SK-N-MC (cell line): ENCODE data around the gene GNG5.
A peak's percentile ranks its signal among the peaks of the same experiment; 100 is the strongest.

Source experiments
- DNase-seq: peaks from one replicate; pipeline ENCODE4 v3.0.0-alpha.2; 2011; ENCODE audit warnings: low read depth, low spot score
- H3K27ac ChIP-seq: fragments of 200-600 bp; sonication (generic); 2 replicates; pipeline ENCODE4 v1.5.1; 2016; ENCODE audit warnings: mixed run types
- H3K36me3 ChIP-seq: fragments of 200-600 bp; sonication (generic); 2 replicates; pipeline ENCODE4 v1.6.1; 2017; ENCODE audit warnings: antibody characterized with exemption, low read length, mixed read lengths; ENCODE audit not compliant: insufficient read depth
- H3K4me3 ChIP-seq: fragments of 200-600 bp; sonication (generic); 2 replicates; pipeline ENCODE4 v1.5.1; 2016
- H3K9ac ChIP-seq: fragments of 200-600 bp; sonication (generic); 2 replicates; pipeline ENCODE4 v1.8.0; 2017; ENCODE audit warnings: mixed run types, mixed read lengths; ENCODE audit not compliant: insufficient read length
- H3K9me3 ChIP-seq: fragments of 200-600 bp; sonication (generic); 2 replicates; pipeline ENCODE4 v1.6.1; 2017; ENCODE audit warnings: low read depth, mild to moderate bottlenecking, antibody characterized with exemption, low read length, moderate library complexity, mixed read lengths
- EZH2 ChIP-seq: fragments of 200-600 bp; sonication (generic); IDR thresholded peaks from one replicate; pipeline ENCODE4 v1.6.1; 2017; ENCODE audit warnings: antibody characterized with exemption
- FOXP2 ChIP-seq: optimal IDR thresholded peaks from 2 replicates; pipeline ENCODE3; 2011; ENCODE audit warnings: mild to moderate bottlenecking, moderate library complexity; ENCODE audit not compliant: insufficient read depth; ENCODE audit errors: extremely low read length, control extremely low read depth
- POLR2AphosphoS5 ChIP-seq: IDR thresholded peaks from 2 replicates; pipeline ENCODE4 v1.6.1; 2012; ENCODE audit warnings: mild to moderate bottlenecking, low read depth, low read length, borderline replicate concordance

GNG5 gene

GRCh38 chr1:84497631-84498275 lies 8.6 kb downstream of the GNG5 start:
- no peak for DNase-seq
- TF ChIP-seq POLR2AphosphoS5 (no peak), FOXP2 (no peak), EZH2 (no peak)
- Histone ChIP-seq H3K4me3 (no peak overlapping the region), H3K36me3 (peaks cover 92% of the 10 kb centered on the region), H3K27ac (no peak overlapping the region), H3K9me3 (no peaks in the 10 kb centered on the region), H3K9ac (no peak overlapping the region)

GRCh38 chr1:84496498-84496897 lies 9.9 kb downstream of the GNG5 start:
- no peak overlapping the region for H3K27ac ChIP-seq
- TF ChIP-seq EZH2 (no peak), POLR2AphosphoS5 (0 out of 2 replicates have a peak, but pooled peaks have one; percentile 2), FOXP2 (no peak)
- H3K4me3 ChIP-seq = no peak overlapping the region
- DNase-seq = no peak
- H3K9ac ChIP-seq = no peak overlapping the region
- peaks cover 99% of the 10 kb centered on the region for H3K36me3 ChIP-seq
- no peaks in the 10 kb centered on the region for H3K9me3 ChIP-seq

GRCh38 chr1:84493747-84494146 lies 12.6 kb downstream of the GNG5 start:
- Histone ChIP-seq H3K9ac (no peak overlapping the region), H3K27ac (no peak overlapping the region), H3K4me3 (no peak overlapping the region), H3K36me3 (peaks cover 100% of the 10 kb centered on the region), H3K9me3 (no peaks in the 10 kb centered on the region)
- TF ChIP-seq POLR2AphosphoS5 (no peak), FOXP2 (no peak), EZH2 (no peak)
- no peak for DNase-seq

- H3K27ac ChIP-seq = no peak overlapping the region
- peaks cover 90% of the 10 kb centered on the region for H3K36me3 ChIP-seq
- no peak overlapping the region for H3K9ac ChIP-seq
- no peaks in the 10 kb centered on the region for H3K9me3 ChIP-seq
- TF ChIP-seq EZH2 = no peak
- TF ChIP-seq FOXP2 = no peak
- TF ChIP-seq POLR2AphosphoS5 = no peak
- H3K4me3 ChIP-seq = no peak overlapping the region
- no peak for DNase-seq
Measured at GRCh38 chr1:84492726-84493125, 13.7 kb downstream of the GNG5 start.

GRCh38 chr1:84489766-84490165 lies 16.6 kb downstream of the GNG5 start:
- Histone ChIP-seq H3K9ac (no peak overlapping the region), H3K27ac (no peak overlapping the region), H3K36me3 (peaks cover 79% of the 10 kb centered on the region), H3K9me3 (no peaks in the 10 kb centered on the region), H3K4me3 (no peak overlapping the region)
- TF ChIP-seq FOXP2 (no peak), EZH2 (no peak), POLR2AphosphoS5 (no peak)
- no peak for DNase-seq

GRCh38 chr1:84488107-84488506 lies 18.3 kb downstream of the GNG5 start:
- TF ChIP-seq FOXP2 = no peak
- no peak for TF ChIP-seq POLR2AphosphoS5
- no peak for TF ChIP-seq EZH2
- no peak overlapping the region for H3K4me3 ChIP-seq
- no peak overlapping the region for H3K9ac ChIP-seq
- no peak for DNase-seq
- H3K27ac ChIP-seq = no peak overlapping the region
- no peaks in the 10 kb centered on the region for H3K9me3 ChIP-seq
- H3K36me3 ChIP-seq = peaks cover 79% of the 10 kb centered on the region

- Histone ChIP-seq H3K27ac (no peak overlapping the region), H3K9me3 (0 out of 2 replicates have a peak, but pooled peaks cover 5% of the 10 kb centered on the region), H3K36me3 (peaks cover 52% of the 10 kb centered on the region), H3K9ac (no peak overlapping the region), H3K4me3 (peak overlapping the region; percentile 26; the same call in 1 of the 2 replicates)
- DNase-seq = no peak
- no peak for TF ChIP-seq FOXP2
- TF ChIP-seq POLR2AphosphoS5 = no peak
- TF ChIP-seq EZH2 = no peak
Measured at GRCh38 chr1:84481317-84481716, 25.1 kb downstream of the GNG5 start.

GRCh38 chr1:84480650-84481049 lies 25.7 kb downstream of the GNG5 start:
- no peak overlapping the region for H3K27ac ChIP-seq
- 0 out of 2 replicates have a peak, but pooled peaks cover 5% of the 10 kb centered on the region for H3K9me3 ChIP-seq
- no peak for TF ChIP-seq EZH2
- no peak for TF ChIP-seq FOXP2
- no peak for TF ChIP-seq POLR2AphosphoS5
- peaks cover 47% of the 10 kb centered on the region for H3K36me3 ChIP-seq
- no peak for DNase-seq
- peak overlapping the region; percentile 89 for H3K4me3 ChIP-seq
- peak overlapping the region; percentile 89 for H3K9ac ChIP-seq

- H3K27ac ChIP-seq = no peak overlapping the region
- H3K9me3 ChIP-seq = 0 out of 2 replicates have a peak, but pooled peaks cover 5% of the 10 kb centered on the region
- H3K9ac ChIP-seq = peak overlapping the region; percentile 89
- peaks cover 41% of the 10 kb centered on the region for H3K36me3 ChIP-seq
- no peak for DNase-seq
- TF ChIP-seq POLR2AphosphoS5 (no peak), EZH2 (no peak), FOXP2 (no peak)
- H3K4me3 ChIP-seq = peak overlapping the region; percentile 89
Measured at GRCh38 chr1:84479998-84480397, 26.4 kb downstream of the GNG5 start.
